Measurements from ENCODE around the gene ZNF331.

The ZNF331 gene

DNA sequence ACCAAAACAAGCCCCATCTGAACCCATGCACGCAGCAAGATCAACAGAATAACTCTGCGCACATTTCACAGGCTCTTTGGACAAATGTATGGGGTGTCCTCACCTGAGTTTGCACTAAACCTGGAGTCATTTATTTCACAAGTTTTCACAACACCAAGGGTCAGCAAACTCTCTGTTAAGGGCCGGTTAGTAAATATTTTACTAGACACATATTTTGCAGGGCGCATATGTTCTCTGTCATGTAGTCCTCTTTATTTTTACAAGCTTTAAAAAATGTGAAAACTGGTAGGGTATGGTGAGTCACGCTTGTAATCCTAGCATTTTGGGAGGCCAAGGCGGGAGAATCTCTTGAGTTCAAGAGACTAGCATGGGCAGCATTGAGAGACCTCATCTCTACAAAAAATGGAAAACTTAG is 48.3 kb downstream of the ZNF331 start:
- no peak overlapping the region for H3K9ac ChIP-seq (ENCODE audit: low read depth, low read length)
- no peak overlapping the region for H3K4me3 ChIP-seq (ENCODE audit: low read depth in 1 of 2, low read length in 2 of 2)
- H3K36me3 ChIP-seq (ENCODE audit: insufficient read depth, low read length): no peaks in the 10 kb centered on the region
- no peak overlapping the region for H2AFZ ChIP-seq (ENCODE audit: low read depth, low read length)
- no peaks in the 10 kb centered on the region for H3K9me3 ChIP-seq (ENCODE audit: insufficient read depth, low read length, severe bottlenecking)
- no peaks in the 10 kb centered on the region for H3K27me3 ChIP-seq (ENCODE audit: insufficient read depth, low read length, poor library complexity)
- H3K4me1 ChIP-seq (ENCODE audit: insufficient read depth, low read length): no peaks in the 10 kb centered on the region
- H4K20me1 ChIP-seq (ENCODE audit: insufficient read depth, low read length): no peaks in the 10 kb centered on the region
- H3K4me2 ChIP-seq (ENCODE audit: insufficient read depth, low read length): no peak overlapping the region
- DNase-seq (no peak), ATAC-seq (ENCODE audit: insufficient read depth, low read depth) (no peak)
- H3K79me2 ChIP-seq (ENCODE audit: insufficient read depth, low read length): no peaks in the 10 kb centered on the region
- TF ChIP-seq, protein P1, sequence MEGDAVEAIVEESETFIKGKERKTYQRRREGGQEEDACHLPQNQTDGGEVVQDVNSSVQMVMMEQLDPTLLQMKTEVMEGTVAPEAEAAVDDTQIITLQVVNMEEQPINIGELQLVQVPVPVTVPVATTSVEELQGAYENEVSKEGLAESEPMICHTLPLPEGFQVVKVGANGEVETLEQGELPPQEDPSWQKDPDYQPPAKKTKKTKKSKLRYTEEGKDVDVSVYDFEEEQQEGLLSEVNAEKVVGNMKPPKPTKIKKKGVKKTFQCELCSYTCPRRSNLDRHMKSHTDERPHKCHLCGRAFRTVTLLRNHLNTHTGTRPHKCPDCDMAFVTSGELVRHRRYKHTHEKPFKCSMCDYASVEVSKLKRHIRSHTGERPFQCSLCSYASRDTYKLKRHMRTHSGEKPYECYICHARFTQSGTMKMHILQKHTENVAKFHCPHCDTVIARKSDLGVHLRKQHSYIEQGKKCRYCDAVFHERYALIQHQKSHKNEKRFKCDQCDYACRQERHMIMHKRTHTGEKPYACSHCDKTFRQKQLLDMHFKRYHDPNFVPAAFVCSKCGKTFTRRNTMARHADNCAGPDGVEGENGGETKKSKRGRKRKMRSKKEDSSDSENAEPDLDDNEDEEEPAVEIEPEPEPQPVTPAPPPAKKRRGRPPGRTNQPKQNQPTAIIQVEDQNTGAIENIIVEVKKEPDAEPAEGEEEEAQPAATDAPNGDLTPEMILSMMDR (IDR thresholded peaks at IDR 0.05; ENCODE audit: borderline replicate concordance, extremely low read depth, low read length, poor library complexity, severe bottlenecking): no peak
- TF ChIP-seq EZH2 (IDR thresholded peaks at IDR 0.05; ENCODE audit: borderline replicate concordance, low read depth, low read length, severe bottlenecking): no peak
- no peak overlapping the region for H3K27ac ChIP-seq (ENCODE audit: low read length)

DNA sequence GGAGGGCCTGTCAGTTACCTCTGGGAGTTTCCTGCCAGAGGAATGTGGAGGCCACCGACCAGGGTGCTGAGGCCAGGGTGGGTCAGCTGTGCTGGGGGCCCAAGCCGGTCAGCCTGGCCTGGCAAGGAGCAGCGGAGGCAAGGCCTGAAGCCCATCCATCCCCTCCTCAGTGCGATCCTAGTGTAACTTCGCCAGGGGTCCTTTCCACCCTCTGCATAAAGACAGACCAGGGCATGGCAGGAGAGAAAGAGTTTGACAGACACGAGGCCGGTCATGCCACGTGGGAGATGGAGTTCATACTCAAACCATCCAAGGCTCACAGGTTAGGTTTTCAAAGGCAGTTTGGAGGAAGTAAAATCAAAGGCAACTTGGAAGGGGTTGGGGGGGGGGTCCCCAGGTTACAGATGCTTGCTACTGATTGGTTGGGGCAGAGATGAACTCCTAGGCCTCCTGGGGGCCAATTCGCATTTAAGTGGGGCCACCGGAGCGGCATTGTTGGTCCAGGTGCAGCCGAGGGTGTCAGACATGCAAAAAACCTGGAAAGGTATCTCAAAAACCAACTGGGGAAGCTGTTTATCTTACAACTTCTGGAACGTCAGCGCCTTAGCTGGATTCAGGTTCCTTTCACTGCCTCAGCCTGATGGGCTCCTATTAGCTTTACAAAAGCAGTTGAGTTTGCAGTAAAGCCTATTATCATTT is 57.0 kb downstream of the ZNF331 start:
- H3K4me2 ChIP-seq (ENCODE audit: insufficient read depth, low read length): no peak overlapping the region

DNA sequence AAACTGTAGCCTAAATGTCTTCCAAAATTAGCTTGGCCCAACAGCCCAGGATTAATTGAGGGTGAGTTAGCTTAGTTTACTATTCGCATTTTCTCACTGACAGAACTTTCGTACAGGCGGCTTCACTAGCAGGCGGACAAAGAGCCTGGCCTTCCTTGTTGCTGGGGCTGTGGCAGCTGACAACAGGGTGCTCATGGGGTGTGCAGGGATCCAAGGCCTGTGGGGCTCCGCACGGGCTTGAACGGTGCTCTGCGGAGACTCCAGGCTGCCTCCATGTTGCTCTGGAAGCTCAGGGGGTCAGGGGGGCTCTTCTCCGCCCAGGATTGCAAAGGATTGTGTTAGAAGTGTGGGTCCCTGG is 57.5 kb downstream of the ZNF331 start:
- Histone ChIP-seq H3K9me3 (ENCODE audit: insufficient read depth, low read length, severe bottlenecking) (no peaks in the 10 kb centered on the region), H4K20me1 (ENCODE audit: insufficient read depth, low read length) (no peaks in the 10 kb centered on the region), H3K4me2 (ENCODE audit: insufficient read depth, low read length) (no peak overlapping the region), H3K4me1 (ENCODE audit: insufficient read depth, low read length) (no peaks in the 10 kb centered on the region), H3K27me3 (ENCODE audit: insufficient read depth, low read length, poor library complexity) (no peaks in the 10 kb centered on the region), H2AFZ (ENCODE audit: low read depth, low read length) (no peak overlapping the region), H3K9ac (ENCODE audit: low read depth, low read length) (no peak overlapping the region), H3K4me3 (ENCODE audit: low read depth in 1 of 2, low read length in 2 of 2) (no peak overlapping the region), H3K27ac (ENCODE audit: low read length) (no peak overlapping the region), H3K79me2 (ENCODE audit: insufficient read depth, low read length) (no peaks in the 10 kb centered on the region), H3K36me3 (ENCODE audit: insufficient read depth, low read length) (no peaks in the 10 kb centered on the region)
- ATAC-seq (ENCODE audit: insufficient read depth, low read depth): no peak
- no peak for DNase-seq
- TF ChIP-seq EZH2 (IDR thresholded peaks at IDR 0.05; ENCODE audit: borderline replicate concordance, low read depth, low read length, severe bottlenecking): no peak
- TF ChIP-seq, protein P1 (IDR thresholded peaks at IDR 0.05; ENCODE audit: borderline replicate concordance, extremely low read depth, low read length, poor library complexity, severe bottlenecking): no peak

More for the DNA sequence above, 57.0 kb downstream of the ZNF331 start:
- H3K27me3 ChIP-seq (ENCODE audit: insufficient read depth, low read length, poor library complexity): no peaks in the 10 kb centered on the region
- no peak overlapping the region for H3K4me3 ChIP-seq (ENCODE audit: low read depth in 1 of 2, low read length in 2 of 2)
- TF ChIP-seq, protein P1 (IDR thresholded peaks at IDR 0.05; ENCODE audit: borderline replicate concordance, extremely low read depth, low read length, poor library complexity, severe bottlenecking): no peak
- no peak for TF ChIP-seq EZH2 (IDR thresholded peaks at IDR 0.05; ENCODE audit: borderline replicate concordance, low read depth, low read length, severe bottlenecking)
- no peak for ATAC-seq (ENCODE audit: insufficient read depth, low read depth)
- no peak for DNase-seq
- H2AFZ ChIP-seq (ENCODE audit: low read depth, low read length): no peak overlapping the region
- H3K4me1 ChIP-seq (ENCODE audit: insufficient read depth, low read length): no peaks in the 10 kb centered on the region
- H3K27ac ChIP-seq (ENCODE audit: low read length): no peak overlapping the region
- no peaks in the 10 kb centered on the region for H4K20me1 ChIP-seq (ENCODE audit: insufficient read depth, low read length)
- no peak overlapping the region for H3K9ac ChIP-seq (ENCODE audit: low read depth, low read length)
- H3K9me3 ChIP-seq (ENCODE audit: insufficient read depth, low read length, severe bottlenecking): no peaks in the 10 kb centered on the region
- H3K79me2 ChIP-seq (ENCODE audit: insufficient read depth, low read length): no peaks in the 10 kb centered on the region
- H3K36me3 ChIP-seq (ENCODE audit: insufficient read depth, low read length): no peaks in the 10 kb centered on the region
